IgD-negative memory B cell (primary cell): Measurements from ENCODE around the gene PLCB4. TPM values are rescaled to one million over a fixed set of nuclear protein-coding genes. Genes with fewer than 3 reads are reported as not detected.
"Not testable (repeated sequence)": the region's sequence is repeated elsewhere in the genome, so short reads cannot be mapped to it uniquely, and the experiment has no call there.

Source experiments
- H3K27ac Mint-ChIP-seq, 3 donors: one replicate each; pipeline ENCODE4 v1.8.0; 2020 to 2022; ENCODE audit warnings: mild to moderate bottlenecking in 3 of 3, mixed read lengths in 3 of 3, moderate library complexity in 1 of 3
- H3K27me3 Mint-ChIP-seq: one replicate; pipeline ENCODE4 v1.8.0; 2021; ENCODE audit warnings: mixed read lengths
- H3K36me3 Mint-ChIP-seq: one replicate; pipeline ENCODE4 v1.8.0; 2020; ENCODE audit warnings: mild to moderate bottlenecking, mixed read lengths
- H3K4me1 Mint-ChIP-seq, 3 donors: one replicate each; pipeline ENCODE4 v1.8.0; 2020 to 2022; ENCODE audit warnings: mixed read lengths in 3 of 3, mild to moderate bottlenecking in 1 of 3
- H3K4me3 Mint-ChIP-seq, 4 donors: one replicate each; pipeline ENCODE4 v1.8.0; 2020 to 2022; ENCODE audit warnings: mild to moderate bottlenecking in 4 of 4, mixed read lengths in 4 of 4, moderate library complexity in 3 of 4
- H3K9me3 Mint-ChIP-seq, 3 donors: one replicate each; pipeline ENCODE4 v1.8.0; 2020 to 2021; ENCODE audit warnings: mixed read lengths in 3 of 3, mild to moderate bottlenecking in 1 of 3
- polyA plus RNA-seq: library from polyadenylated mRNA; unstranded; fragments of 300-500 nt; fragmentation: Illumina TruSeq; gene quantifications from one replicate; pipeline ENCODE4 v1.2.3, GENCODE V29; 2021

PLCB4 gene
- polyA plus RNA-seq, 1 donor from 2014 or later = not detected

DNA sequence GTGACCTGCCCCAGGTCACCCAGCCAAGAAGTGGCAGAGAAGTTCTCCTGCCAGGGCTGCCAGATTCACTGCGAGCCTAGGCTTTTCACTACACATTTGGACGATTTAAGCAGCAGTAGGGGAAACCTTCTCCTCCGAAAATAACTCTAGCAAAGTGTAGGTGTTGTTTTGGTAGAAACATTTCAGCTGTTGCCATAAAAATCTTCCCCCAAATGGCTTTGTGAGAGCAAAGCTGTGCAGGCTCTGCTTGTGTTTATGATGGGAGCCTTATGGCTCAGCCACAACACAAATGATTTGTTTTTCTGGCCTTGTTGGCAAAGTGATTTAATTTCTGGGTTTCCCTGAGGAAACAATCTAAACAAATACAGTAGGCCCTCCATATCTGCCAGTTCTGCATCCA lies 81.8 kb downstream of the PLCB4 start:
- Mint-ChIP-seq H3K27ac (no peak overlapping the region), H3K9me3 (peaks cover 2 to 12% (median 10%) of the 10 kb centered on the region in 3 donors), H3K27me3 (no peaks in the 10 kb centered on the region), H3K4me1 (no peaks in the 10 kb centered on the region), H3K4me3 (no peak overlapping the region), H3K36me3 (peaks cover under 1% of the 10 kb centered on the region)

- H3K27me3 Mint-ChIP-seq, H3K4me1 Mint-ChIP-seq: not testable (repeated sequence)
These were observed 83.3 kb downstream of the PLCB4 start for GRCh38 chr20:9152139-9152538.

DNA sequence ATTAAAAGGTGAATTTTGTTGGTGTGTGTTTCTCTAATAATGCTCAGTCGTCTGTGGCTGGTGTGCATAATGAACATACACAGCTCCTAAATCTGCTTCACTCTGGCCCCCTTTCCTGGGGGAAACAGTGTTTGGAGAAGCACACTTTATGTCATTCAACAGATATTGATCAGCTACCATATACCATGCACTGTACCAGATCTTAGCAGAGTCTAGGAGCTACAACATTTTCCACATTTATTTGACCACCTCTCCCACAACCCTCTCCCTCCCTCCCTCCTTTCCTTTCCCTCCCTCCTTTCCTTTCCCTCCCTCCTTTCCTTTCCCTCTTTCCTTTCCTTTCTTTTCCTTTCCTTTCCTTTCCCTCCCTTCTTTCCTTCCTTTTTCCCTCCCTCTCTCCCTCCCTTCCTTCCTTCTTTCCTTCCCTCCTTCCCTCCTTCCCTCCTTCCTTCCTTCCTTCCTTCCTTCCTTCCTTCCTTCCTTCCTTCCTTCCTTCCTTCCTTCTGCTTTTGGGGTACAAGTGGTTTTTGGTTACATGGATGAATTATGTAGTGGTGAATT lies 85.7 kb downstream of the PLCB4 start:
- Mint-ChIP-seq H3K4me3 (no peak overlapping the region), H3K27me3 (no peaks in the 10 kb centered on the region), H3K9me3 (peaks cover 0 to 15% (median 11%) of the 10 kb centered on the region in 3 donors), H3K36me3 (no peaks in the 10 kb centered on the region), H3K4me1 (no peaks in the 10 kb centered on the region), H3K27ac (peak overlapping the region in 1 of 3 donors; percentile 53)

More at GRCh38 chr20:9152139-9152538, 83.3 kb downstream of the PLCB4 start:
- H3K36me3 Mint-ChIP-seq, H3K27ac Mint-ChIP-seq, H3K4me3 Mint-ChIP-seq: not testable (repeated sequence)
- H3K9me3 Mint-ChIP-seq = peaks cover 0 to 15% (median 11%) of the 10 kb centered on the region in 3 donors

GRCh38 chr20:9156529-9157280 lies 87.8 kb downstream of the PLCB4 start:
- no peaks in the 10 kb centered on the region for H3K4me1 Mint-ChIP-seq
- H3K9me3 Mint-ChIP-seq = peaks cover 0 to 11% (median 11%) of the 10 kb centered on the region in 3 donors
- no peak overlapping the region for H3K4me3 Mint-ChIP-seq
- no peak overlapping the region for H3K27ac Mint-ChIP-seq
- H3K27me3 Mint-ChIP-seq = no peaks in the 10 kb centered on the region
- no peaks in the 10 kb centered on the region for H3K36me3 Mint-ChIP-seq

DNA sequence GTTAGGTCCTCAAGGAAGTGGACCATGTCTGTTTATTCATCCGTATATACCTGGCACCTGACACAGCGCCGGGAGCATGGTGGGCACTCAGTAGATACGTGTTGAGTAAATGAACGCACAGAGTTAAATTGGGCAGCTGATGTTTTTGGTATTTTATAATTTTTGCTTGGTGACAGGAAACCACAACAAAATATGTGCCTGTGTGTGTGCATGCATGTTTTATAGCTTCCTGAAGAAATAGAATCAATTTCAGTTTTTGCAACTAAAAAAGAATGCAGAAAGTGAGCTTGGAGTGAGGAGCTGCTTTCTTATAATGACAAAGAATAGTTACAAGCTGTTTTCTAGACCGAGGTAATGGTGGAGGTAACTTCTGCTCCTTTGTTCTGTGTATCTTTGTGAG lies 91.4 kb downstream of the PLCB4 start:
- no peaks in the 10 kb centered on the region for H3K36me3 Mint-ChIP-seq
- no peaks in the 10 kb centered on the region for H3K4me1 Mint-ChIP-seq
- peaks cover 0 to 6% (median 3%) of the 10 kb centered on the region in 3 donors for H3K9me3 Mint-ChIP-seq
- no peaks in the 10 kb centered on the region for H3K27me3 Mint-ChIP-seq
- no peak overlapping the region for H3K4me3 Mint-ChIP-seq
- no peak overlapping the region for H3K27ac Mint-ChIP-seq

DNA sequence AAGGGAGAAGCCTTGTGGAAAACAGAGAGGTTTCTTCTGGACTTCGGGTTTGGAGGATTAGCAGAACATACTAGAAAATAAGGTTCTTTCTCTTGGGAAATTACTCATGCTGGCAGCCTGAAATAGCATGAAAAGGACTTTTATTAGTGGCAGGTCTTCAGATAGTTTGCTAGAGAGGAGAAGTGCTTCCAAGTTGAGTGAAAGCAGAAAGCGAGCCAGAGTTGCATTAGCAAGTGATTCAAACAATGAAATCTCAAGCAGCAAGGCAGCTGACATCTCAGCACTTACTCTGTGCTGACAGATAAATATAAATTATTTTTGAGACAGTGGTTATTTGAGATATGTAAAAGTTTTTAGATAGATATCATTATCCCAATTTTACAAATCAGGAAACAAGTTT lies 91.9 kb downstream of the PLCB4 start:
- no peaks in the 10 kb centered on the region for H3K4me1 Mint-ChIP-seq
- H3K27ac Mint-ChIP-seq = no peak overlapping the region
- no peaks in the 10 kb centered on the region for H3K36me3 Mint-ChIP-seq
- no peak overlapping the region for H3K4me3 Mint-ChIP-seq
- peaks cover 0 to 3% (median 2%) of the 10 kb centered on the region in 3 donors for H3K9me3 Mint-ChIP-seq
- no peaks in the 10 kb centered on the region for H3K27me3 Mint-ChIP-seq

GRCh38 chr20:9161311-9161710 lies 92.4 kb downstream of the PLCB4 start:
- Mint-ChIP-seq H3K27ac (no peak overlapping the region), H3K4me3 (no peak overlapping the region), H3K27me3 (no peaks in the 10 kb centered on the region), H3K4me1 (no peaks in the 10 kb centered on the region), H3K9me3 (peaks cover 0 to 2% (median 0%) of the 10 kb centered on the region in 3 donors), H3K36me3 (no peaks in the 10 kb centered on the region)

- Mint-ChIP-seq H3K27ac (no peak overlapping the region), H3K4me3 (no peak overlapping the region), H3K4me1 (no peaks in the 10 kb centered on the region)
These were observed 94.4 kb downstream of the PLCB4 start for GRCh38 chr20:9163251-9163650.

GRCh38 chr20:9163995-9164394 lies 95.1 kb downstream of the PLCB4 start:
- H3K4me1 Mint-ChIP-seq = no peaks in the 10 kb centered on the region
- no peak overlapping the region for H3K27ac Mint-ChIP-seq
- H3K27me3 Mint-ChIP-seq = no peaks in the 10 kb centered on the region
- no peaks in the 10 kb centered on the region for H3K36me3 Mint-ChIP-seq
- H3K4me3 Mint-ChIP-seq = no peak overlapping the region
- H3K9me3 Mint-ChIP-seq = peaks cover 0 to 2% (median 0%) of the 10 kb centered on the region in 3 donors

More at GRCh38 chr20:9163251-9163650, 94.4 kb downstream of the PLCB4 start:
- H3K27me3 Mint-ChIP-seq = no peaks in the 10 kb centered on the region
- no peaks in the 10 kb centered on the region for H3K36me3 Mint-ChIP-seq
- peaks cover 0 to 2% (median 0%) of the 10 kb centered on the region in 3 donors for H3K9me3 Mint-ChIP-seq

GRCh38 chr20:9165261-9165660 lies 96.4 kb downstream of the PLCB4 start:
- Mint-ChIP-seq H3K36me3 (no peaks in the 10 kb centered on the region), H3K27me3 (no peaks in the 10 kb centered on the region), H3K27ac (no peak overlapping the region)

DNA sequence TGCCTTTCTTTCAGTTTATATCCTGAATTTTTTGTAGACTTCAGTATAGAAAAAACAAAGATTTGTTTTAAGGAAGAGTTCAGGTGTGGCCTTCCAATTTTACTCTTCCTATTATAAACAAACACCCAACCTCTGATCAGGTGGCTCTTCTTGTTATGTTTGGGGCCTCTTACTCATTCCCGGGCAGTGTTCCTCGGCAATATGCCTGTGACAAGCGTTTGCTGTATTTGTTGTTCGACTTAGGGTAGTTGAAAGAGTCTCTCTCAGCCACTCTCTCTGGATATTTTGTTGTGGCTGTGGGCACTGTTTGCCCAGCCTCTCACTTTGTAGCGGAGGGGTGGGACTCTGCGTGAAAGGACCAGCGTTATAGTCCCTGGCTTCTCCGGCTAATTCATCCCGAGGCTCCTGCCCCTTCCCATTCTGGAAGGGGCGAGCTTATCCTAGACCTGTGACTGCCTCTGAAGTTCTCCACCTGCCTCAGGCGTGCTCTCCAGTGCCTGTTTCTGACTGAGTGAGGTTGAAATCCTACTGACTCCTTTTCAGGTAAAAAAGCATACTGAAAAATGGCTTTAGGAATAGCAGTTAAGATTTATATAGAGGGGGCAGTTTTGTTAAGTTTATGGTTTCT lies 97.4 kb downstream of the PLCB4 start:
- H3K27ac Mint-ChIP-seq = no peak overlapping the region
- H3K9me3 Mint-ChIP-seq = peaks cover 0 to 2% (median 0%) of the 10 kb centered on the region in 3 donors
- no peaks in the 10 kb centered on the region for H3K27me3 Mint-ChIP-seq
- no peaks in the 10 kb centered on the region for H3K4me1 Mint-ChIP-seq
- no peak overlapping the region for H3K4me3 Mint-ChIP-seq
- H3K36me3 Mint-ChIP-seq = no peaks in the 10 kb centered on the region

More at GRCh38 chr20:9165261-9165660, 96.4 kb downstream of the PLCB4 start:
- Mint-ChIP-seq H3K4me1 (no peaks in the 10 kb centered on the region), H3K9me3 (peaks cover 0 to 2% (median 0%) of the 10 kb centered on the region in 3 donors), H3K4me3 (no peak overlapping the region)

- no peaks in the 10 kb centered on the region for H3K27me3 Mint-ChIP-seq
- H3K4me3 Mint-ChIP-seq = no peak overlapping the region
- no peak overlapping the region for H3K27ac Mint-ChIP-seq
- no peaks in the 10 kb centered on the region for H3K9me3 Mint-ChIP-seq
- H3K4me1 Mint-ChIP-seq = no peaks in the 10 kb centered on the region
- H3K36me3 Mint-ChIP-seq = no peaks in the 10 kb centered on the region
These were observed 100.5 kb downstream of the PLCB4 start for GRCh38 chr20:9169409-9169808.

GRCh38 chr20:9172851-9173250 lies 104.0 kb downstream of the PLCB4 start:
- Mint-ChIP-seq H3K36me3 (no peaks in the 10 kb centered on the region), H3K9me3 (no peaks in the 10 kb centered on the region)

GRCh38 chr20:9177278-9177677 lies 108.4 kb downstream of the PLCB4 start:
- no peaks in the 10 kb centered on the region for H3K4me1 Mint-ChIP-seq
- no peaks in the 10 kb centered on the region for H3K36me3 Mint-ChIP-seq
- no peak overlapping the region for H3K27ac Mint-ChIP-seq
- H3K4me3 Mint-ChIP-seq = no peak overlapping the region
- H3K9me3 Mint-ChIP-seq = peaks cover 0 to 6% (median 0%) of the 10 kb centered on the region in 3 donors
- no peaks in the 10 kb centered on the region for H3K27me3 Mint-ChIP-seq

More at GRCh38 chr20:9172851-9173250, 104.0 kb downstream of the PLCB4 start:
- Mint-ChIP-seq H3K4me1 (no peaks in the 10 kb centered on the region), H3K27ac (no peak overlapping the region), H3K27me3 (no peaks in the 10 kb centered on the region), H3K4me3 (no peak overlapping the region)

DNA sequence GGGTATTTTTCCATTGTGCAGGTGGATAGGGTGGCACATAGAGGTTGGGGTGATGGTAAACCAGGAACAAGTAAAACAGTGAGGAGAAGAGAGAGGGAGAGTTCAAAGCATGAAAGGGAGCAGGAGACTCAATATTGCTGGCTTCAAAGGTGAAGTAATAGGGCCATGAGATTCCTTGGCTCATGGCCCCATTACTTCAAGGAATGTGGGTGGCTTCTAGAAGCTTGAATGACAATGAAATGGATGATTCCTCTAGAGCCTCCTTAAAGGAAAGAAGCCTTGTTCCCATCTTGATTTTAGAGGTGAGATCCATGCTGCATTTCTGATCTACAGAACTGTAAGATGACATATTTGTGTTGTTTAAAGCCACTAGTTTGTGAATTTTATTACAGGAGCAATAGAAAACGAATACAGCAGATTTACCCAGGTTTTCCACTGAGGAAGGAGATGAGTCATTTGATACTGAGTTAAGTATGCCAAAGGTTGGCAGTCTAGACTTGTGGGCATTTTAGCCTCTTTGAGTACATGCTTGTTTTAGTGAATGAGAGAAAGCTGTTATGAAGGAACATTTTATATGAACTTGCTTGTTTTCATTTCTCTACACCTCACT lies 110.4 kb downstream of the PLCB4 start:
- no peaks in the 10 kb centered on the region for H3K27me3 Mint-ChIP-seq
- H3K9me3 Mint-ChIP-seq = peaks cover 0 to 6% (median 0%) of the 10 kb centered on the region in 3 donors
- H3K27ac Mint-ChIP-seq = no peak overlapping the region
- H3K4me1 Mint-ChIP-seq = no peaks in the 10 kb centered on the region
- H3K36me3 Mint-ChIP-seq = no peaks in the 10 kb centered on the region
- no peak overlapping the region for H3K4me3 Mint-ChIP-seq
